Measurements from ENCODE around the gene SLC3A2. TPM values are rescaled to one million over a fixed set of nuclear protein-coding genes. Genes with fewer than 3 reads are reported as not detected.

Gene SLC3A2
- total and polyA plus RNA-seq, 2 of the 13 experiments (the other 11 are each of a cell fraction or from before 2014, with no cell fraction given) = 213 to 226 TPM

DNA sequence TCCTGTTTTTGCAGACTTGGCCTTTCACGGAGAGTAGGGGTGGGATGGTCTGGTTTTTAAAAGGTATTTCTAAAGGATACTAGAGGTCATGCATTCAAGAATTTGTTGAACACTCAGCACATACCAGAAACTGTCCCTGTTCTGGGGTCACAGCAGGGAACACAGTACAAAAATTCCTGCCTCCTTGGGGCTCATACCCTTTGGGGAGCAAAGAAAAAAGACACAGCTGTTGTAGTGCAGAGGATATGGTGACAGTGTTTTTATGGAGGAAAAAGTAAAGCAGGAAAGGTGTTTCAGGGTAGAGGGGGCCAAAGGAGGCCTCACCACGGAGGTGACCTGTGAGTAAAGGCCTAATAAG, 8.4 kb downstream of the SLC3A2 start:
- H3K27ac ChIP-seq (ENCODE audit: extremely low read length, insufficient read depth, low read length) = peak overlapping the region; percentile 66
- peaks cover 88% of the 10 kb centered on the region for H3K4me1 ChIP-seq (ENCODE audit: insufficient read depth, low read length)
- TF ChIP-seq, protein P1, sequence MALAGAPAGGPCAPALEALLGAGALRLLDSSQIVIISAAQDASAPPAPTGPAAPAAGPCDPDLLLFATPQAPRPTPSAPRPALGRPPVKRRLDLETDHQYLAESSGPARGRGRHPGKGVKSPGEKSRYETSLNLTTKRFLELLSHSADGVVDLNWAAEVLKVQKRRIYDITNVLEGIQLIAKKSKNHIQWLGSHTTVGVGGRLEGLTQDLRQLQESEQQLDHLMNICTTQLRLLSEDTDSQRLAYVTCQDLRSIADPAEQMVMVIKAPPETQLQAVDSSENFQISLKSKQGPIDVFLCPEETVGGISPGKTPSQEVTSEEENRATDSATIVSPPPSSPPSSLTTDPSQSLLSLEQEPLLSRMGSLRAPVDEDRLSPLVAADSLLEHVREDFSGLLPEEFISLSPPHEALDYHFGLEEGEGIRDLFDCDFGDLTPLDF (CRISPR knock-in tag; IDR thresholded peaks at IDR 0.05) = no peak
- TF ChIP-seq, protein P2, sequence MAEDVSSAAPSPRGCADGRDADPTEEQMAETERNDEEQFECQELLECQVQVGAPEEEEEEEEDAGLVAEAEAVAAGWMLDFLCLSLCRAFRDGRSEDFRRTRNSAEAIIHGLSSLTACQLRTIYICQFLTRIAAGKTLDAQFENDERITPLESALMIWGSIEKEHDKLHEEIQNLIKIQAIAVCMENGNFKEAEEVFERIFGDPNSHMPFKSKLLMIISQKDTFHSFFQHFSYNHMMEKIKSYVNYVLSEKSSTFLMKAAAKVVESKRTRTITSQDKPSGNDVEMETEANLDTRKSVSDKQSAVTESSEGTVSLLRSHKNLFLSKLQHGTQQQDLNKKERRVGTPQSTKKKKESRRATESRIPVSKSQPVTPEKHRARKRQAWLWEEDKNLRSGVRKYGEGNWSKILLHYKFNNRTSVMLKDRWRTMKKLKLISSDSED (CRISPR knock-in tag; IDR thresholded peaks at IDR 0.05) = no peak
- TF ChIP-seq KLF11 (CRISPR knock-in tag; IDR thresholded peaks at IDR 0.05) (no peak), CCAR2 (optimal IDR thresholded peaks at IDR 0.05; ENCODE audit: low read depth, low read length) (peak; percentile 17), ZNF672 (CRISPR knock-in tag; IDR thresholded peaks at IDR 0.05) (no peak), PITX1 (CRISPR knock-in tag; IDR thresholded peaks at IDR 0.05) (no peak), SIN3B (IDR thresholded peaks at IDR 0.05; ENCODE audit: low read length) (no peak), BRD4 (CRISPR knock-in tag; IDR thresholded peaks at IDR 0.05) (no peak), XBP1 (CRISPR knock-in tag; IDR thresholded peaks at IDR 0.05) (no peak)
- TF ChIP-seq, protein P3, sequence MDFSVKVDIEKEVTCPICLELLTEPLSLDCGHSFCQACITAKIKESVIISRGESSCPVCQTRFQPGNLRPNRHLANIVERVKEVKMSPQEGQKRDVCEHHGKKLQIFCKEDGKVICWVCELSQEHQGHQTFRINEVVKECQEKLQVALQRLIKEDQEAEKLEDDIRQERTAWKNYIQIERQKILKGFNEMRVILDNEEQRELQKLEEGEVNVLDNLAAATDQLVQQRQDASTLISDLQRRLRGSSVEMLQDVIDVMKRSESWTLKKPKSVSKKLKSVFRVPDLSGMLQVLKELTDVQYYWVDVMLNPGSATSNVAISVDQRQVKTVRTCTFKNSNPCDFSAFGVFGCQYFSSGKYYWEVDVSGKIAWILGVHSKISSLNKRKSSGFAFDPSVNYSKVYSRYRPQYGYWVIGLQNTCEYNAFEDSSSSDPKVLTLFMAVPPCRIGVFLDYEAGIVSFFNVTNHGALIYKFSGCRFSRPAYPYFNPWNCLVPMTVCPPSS (IDR thresholded peaks at IDR 0.05) = no peak
- TF ChIP-seq, protein P4, sequence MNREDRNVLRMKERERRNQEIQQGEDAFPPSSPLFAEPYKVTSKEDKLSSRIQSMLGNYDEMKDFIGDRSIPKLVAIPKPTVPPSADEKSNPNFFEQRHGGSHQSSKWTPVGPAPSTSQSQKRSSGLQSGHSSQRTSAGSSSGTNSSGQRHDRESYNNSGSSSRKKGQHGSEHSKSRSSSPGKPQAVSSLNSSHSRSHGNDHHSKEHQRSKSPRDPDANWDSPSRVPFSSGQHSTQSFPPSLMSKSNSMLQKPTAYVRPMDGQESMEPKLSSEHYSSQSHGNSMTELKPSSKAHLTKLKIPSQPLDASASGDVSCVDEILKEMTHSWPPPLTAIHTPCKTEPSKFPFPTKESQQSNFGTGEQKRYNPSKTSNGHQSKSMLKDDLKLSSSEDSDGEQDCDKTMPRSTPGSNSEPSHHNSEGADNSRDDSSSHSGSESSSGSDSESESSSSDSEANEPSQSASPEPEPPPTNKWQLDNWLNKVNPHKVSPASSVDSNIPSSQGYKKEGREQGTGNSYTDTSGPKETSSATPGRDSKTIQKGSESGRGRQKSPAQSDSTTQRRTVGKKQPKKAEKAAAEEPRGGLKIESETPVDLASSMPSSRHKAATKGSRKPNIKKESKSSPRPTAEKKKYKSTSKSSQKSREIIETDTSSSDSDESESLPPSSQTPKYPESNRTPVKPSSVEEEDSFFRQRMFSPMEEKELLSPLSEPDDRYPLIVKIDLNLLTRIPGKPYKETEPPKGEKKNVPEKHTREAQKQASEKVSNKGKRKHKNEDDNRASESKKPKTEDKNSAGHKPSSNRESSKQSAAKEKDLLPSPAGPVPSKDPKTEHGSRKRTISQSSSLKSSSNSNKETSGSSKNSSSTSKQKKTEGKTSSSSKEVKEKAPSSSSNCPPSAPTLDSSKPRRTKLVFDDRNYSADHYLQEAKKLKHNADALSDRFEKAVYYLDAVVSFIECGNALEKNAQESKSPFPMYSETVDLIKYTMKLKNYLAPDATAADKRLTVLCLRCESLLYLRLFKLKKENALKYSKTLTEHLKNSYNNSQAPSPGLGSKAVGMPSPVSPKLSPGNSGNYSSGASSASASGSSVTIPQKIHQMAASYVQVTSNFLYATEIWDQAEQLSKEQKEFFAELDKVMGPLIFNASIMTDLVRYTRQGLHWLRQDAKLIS (CRISPR knock-in tag; IDR thresholded peaks at IDR 0.05) = 0 out of 2 replicates have a peak, but pooled peaks have one; percentile 29
- no peak for DNase-seq (ENCODE audit: low spot score)
- H3K79me2 ChIP-seq (ENCODE audit: insufficient read depth, low read length) = peaks cover 14% of the 10 kb centered on the region
- H3K4me3 ChIP-seq (replicated peaks in 1 of 3; ENCODE audit: insufficient read depth in 1 of 3, low read depth in 2 of 3, low read length in 3 of 3) = no peak overlapping the region
- intact Hi-C loops (cut with micrococcal nuclease; ENCODE audit: unreplicated experiment) (no loop called here), in situ Hi-C loops (cut with HindIII; ENCODE audit: extremely low pct_ligation_motif_present, low pct_unique_long_range_greater_than_20kb) (no loop called here)
- 68% methylated on average over 2 of the region's 2 CpGs for WGBS (ENCODE audit: low lambda C conversion rate)
- no TSS peak for BruUV-seq (replicated peaks)
- FAIRE-seq = no peak
- ATAC-seq = no peak; the same call in 2 of the 3 replicates
- ChIA-PET CTCF (ENCODE audit: low intra/inter-chr PET ratio, low total read pairs) (no interaction called here), POLR2A (interaction anchor here (0.9 to 2.3 kb wide), 9 partner anchors 8 to 161 kb away, joined by 3 to 39 read pairs (median 5); partner anchors contain the start of genes HNRNPUL2, POLR2G, SLC3A2 and TEX54)
- H3K4me2 ChIP-seq (ENCODE audit: low read depth, low read length) = peak overlapping the region; percentile 40
- H3K9me3 ChIP-seq (ENCODE audit: low read length) = no peaks in the 10 kb centered on the region
- H3K27me3 ChIP-seq (ENCODE audit: control insufficient read depth in 1 of 2, insufficient read depth in 2 of 2, low read length in 2 of 2) = no peaks in the 10 kb centered on the region
- no peak overlapping the region for H2AFZ ChIP-seq (ENCODE audit: low read length)
- H4K20me1 ChIP-seq (ENCODE audit: insufficient read depth, low read length) = peaks cover 26% of the 10 kb centered on the region; the same call in 1 of the 2 replicates
- H3K36me3 ChIP-seq (replicated peaks in 1 of 2; ENCODE audit: control insufficient read depth in 1 of 2, insufficient read depth in 2 of 2, low read length in 2 of 2) = peaks cover 19 to 50% of the 10 kb centered on the region in 2 experiments
- H3K9ac ChIP-seq (ENCODE audit: insufficient read depth, low read depth, low read length) = no peak overlapping the region; the same call in 1 of the 2 replicates
